ENCODE data around the gene KIAA0232. TPM values are rescaled to one million over a fixed set of nuclear protein-coding genes. Genes with fewer than 3 reads are reported as not detected.

KIAA0232 gene
- total and polyA plus RNA-seq, 7 donors = 8.7 to 79.8 (median 53.3) TPM

GRCh38 chr4:6932475-6932874 is 149.9 kb downstream of the KIAA0232 start:
- Histone ChIP-seq H3K27ac (no peak overlapping the region), H3K4me3 (no peak overlapping the region), H3K27me3 (ENCODE audit: insufficient read depth in 3 of 3, low read length in 2 of 3) (no peaks in the 10 kb centered on the region), H3K36me3 (ENCODE audit: insufficient read depth in 1 of 2, low read depth in 1 of 2) (no peaks in the 10 kb centered on the region), H3K4me1 (peaks cover 32% of the 10 kb centered on the region), H3K9me3 (no peaks in the 10 kb centered on the region)
- 92 to 100% (median 98%) methylated on average over 3 of the region's 3 CpGs for WGBS, 3 donors
- TF ChIP-seq CTCF (IDR thresholded peaks at IDR 0.05) = no peak
- ATAC-seq (no peak), DNase-seq (no peak)
- intact Hi-C loops (cut with DNase I) = no loop called here

- no peaks in the 10 kb centered on the region for H3K27me3 ChIP-seq (ENCODE audit: insufficient read depth in 3 of 3, low read length in 2 of 3)
- intact Hi-C loops (cut with DNase I) = no loop called here
- H3K4me3 ChIP-seq = no peak overlapping the region
- H3K9me3 ChIP-seq = no peaks in the 10 kb centered on the region
- H3K36me3 ChIP-seq (ENCODE audit: insufficient read depth in 1 of 2, low read depth in 1 of 2) = no peaks in the 10 kb centered on the region
- no peak for ATAC-seq
- no peak for TF ChIP-seq CTCF (IDR thresholded peaks at IDR 0.05)
- 85 to 88% (median 87%) methylated on average over 3 of the region's 3 CpGs for WGBS, 3 donors
- H3K4me1 ChIP-seq = peaks cover 30% of the 10 kb centered on the region
- no peak for DNase-seq
- no peak overlapping the region for H3K27ac ChIP-seq
Measured at GRCh38 chr4:6932918-6933317, 150.4 kb downstream of the KIAA0232 start.

Other genes with a start within 250 kb of the KIAA0232 start
- 1 to 10 TPM; 3.0 to 6.6 (median 3.9) TPM for gene MAN2B2, start 207.5 kb upstream of the KIAA0232 start, total RNA-seq
- 1 to 10 TPM; 1.8 to 3.2 (median 2.7) TPM for gene MAN2B2, start 207.5 kb upstream of the KIAA0232 start, polyA plus RNA-seq
- 100 to 1,000 TPM; 216 to 300 (median 250) TPM for gene MRFAP1, start 142.0 kb upstream of the KIAA0232 start, total RNA-seq
- gene MRFAP1, start 142.0 kb upstream of the KIAA0232 start, polyA plus RNA-seq = 100 to 1,000 TPM; 300 to 539 (median 398) TPM
- gene S100P, start 88.8 kb upstream of the KIAA0232 start, total RNA-seq = 1 to 10 TPM in 1 of 4 donors, under 1 TPM in 2, not detected in 1; 0.34 to 1.5 (median 0.68) TPM
- gene S100P, start 88.8 kb upstream of the KIAA0232 start, polyA plus RNA-seq = under 1 TPM; 0.34 to 0.36 (median 0.35) TPM
- 10 to 100 TPM; 30.0 to 39.1 (median 32.4) TPM for gene MRFAP1L1, start 72.9 kb upstream of the KIAA0232 start, total RNA-seq
- 10 to 100 TPM; 40.5 to 79.0 (median 48.5) TPM for gene MRFAP1L1, start 72.9 kb upstream of the KIAA0232 start, polyA plus RNA-seq
- gene BLOC1S4, start 66.6 kb upstream of the KIAA0232 start, total RNA-seq = 10 to 100 TPM in 3 of 4 donors, 1 to 10 TPM in 1; 9.3 to 15.0 (median 14.2) TPM
- gene BLOC1S4, start 66.6 kb upstream of the KIAA0232 start, polyA plus RNA-seq = 10 to 100 TPM in 1 of 3 donors, 1 to 10 TPM in 2; 7.6 to 13.8 (median 9.7) TPM
- 10 to 100 TPM; 32.7 to 45.5 (median 35.6) TPM for gene TBC1D14, start 127.1 kb downstream of the KIAA0232 start, total RNA-seq
- 10 to 100 TPM; 14.7 to 44.3 (median 17.7) TPM for gene TBC1D14, start 127.1 kb downstream of the KIAA0232 start, polyA plus RNA-seq

Data from psoas muscle (tissue), 8 donors.